HCT116 (cell line): ENCODE data around the gene CPN2. TPM values are rescaled to one million over a fixed set of nuclear protein-coding genes. Genes with fewer than 3 reads are reported as not detected.

ENCODE experiments used
- ATAC-seq: fragments of 200-7000 bp; cut with Tn5 transposase; 2 replicates; pipeline ENCODE4 v1.9.1; 2020; ENCODE audit warnings: mild to moderate bottlenecking, moderate library complexity
- BruUV-seq: library from RNA; stranded (reverse); fragments of 400-500 nt; replicated peaks from 2 replicates; lab custom pipeline; 2021; lab: Mats Ljungman, UMichigan
- CTCF ChIA-PET: fragments of 300-600 bp; sonication (Branson Sonifier 250); formaldehyde crosslinking; loops from one replicate; lab custom pipeline; 2021; ENCODE audit warnings: antibody characterized with exemption; lab: Charles Lee
- POLR2A ChIA-PET: fragments of 300-600, 350-600 bp; sonication (Branson Sonifier 250); formaldehyde crosslinking; loops from one replicate; lab custom pipeline; 2021; ENCODE audit warnings: antibody characterized with exemption; lab: Charles Lee
- RAD21 ChIA-PET, 2 experiments: fragments of 300-600 bp; sonication (Branson Sonifier 250); formaldehyde crosslinking; loops; one replicate each; lab custom pipeline; 2023; ENCODE audit warnings: low total read pairs in 2 of 2; ENCODE audit not compliant: uncharacterized antibody in 2 of 2, unreplicated experiment in 2 of 2, low non-redundant PET in 1 of 2; lab: Charles Lee
- DNase-seq: peaks from one replicate; pipeline ENCODE4 v3.0.0-alpha.2; 2010; ENCODE audit warnings: low read depth, low spot score
- H2AFZ ChIP-seq: fragments of 200-600 bp; shearing (Covaris generic), sonication (generic); 2 replicates; pipeline ENCODE4 v1.6.1; 2017; ENCODE audit warnings: low read depth, mixed run types, mixed read lengths, antibody characterized with exemption, low read length; ENCODE audit not compliant: poor library complexity, severe bottlenecking
- H3K27ac ChIP-seq: 2 replicates; pipeline ENCODE4 v1.5.1; 2012; ENCODE audit warnings: low read depth, low read length
- H3K27me3 ChIP-seq: fragments of 200-600 bp; sonication (generic); 2 replicates; pipeline ENCODE4 v1.6.1; 2016; ENCODE audit warnings: mixed run types, low read length, mixed read lengths; ENCODE audit not compliant: insufficient read depth
- H3K36me3 ChIP-seq, 2 experiments: fragments of 200-500 bp in 1 of 2; fragments of 200-600 bp in 1 of 2; sonication (Bioruptor generic) in 1 of 2; sonication (generic) in 1 of 2; 2 replicates each; pipeline versions ENCODE4 v1.5.1 to v1.6.1; 2014 to 2016; ENCODE audit warnings: low read length in 2 of 2, inconsistent platforms in 1 of 2, mixed read lengths in 1 of 2, mixed run types in 1 of 2; ENCODE audit not compliant: insufficient read depth in 2 of 2, control insufficient read depth in 1 of 2
- H3K4me1 ChIP-seq, 2 experiments: fragments of 200-600 bp in 1 of 2; sonication (generic) in 1 of 2; 2 replicates each; pipeline versions ENCODE4 v1.5.1 to v1.6.1; 2012 to 2017; ENCODE audit warnings: low read length in 2 of 2, inconsistent platforms in 1 of 2, mild to moderate bottlenecking in 1 of 2, mixed read lengths in 1 of 2, mixed run types in 1 of 2, moderate library complexity in 1 of 2; ENCODE audit not compliant: insufficient read depth in 2 of 2, control insufficient read depth in 1 of 2
- H3K4me2 ChIP-seq: fragments of 200-600 bp; sonication (generic); 2 replicates; pipeline ENCODE4 v1.6.1; 2017; ENCODE audit warnings: mixed run types, low read length, mixed read lengths
- H3K4me3 ChIP-seq, 2 experiments: fragments of 200-600 bp in 1 of 2; sonication (generic) in 1 of 2; replicated peaks in 1 of 2; 2 replicates each; pipeline ENCODE4 v1.5.1; 2011 to 2016; ENCODE audit warnings: low read length in 2 of 2, control low read depth in 1 of 2, low read depth in 1 of 2, mild to moderate bottlenecking in 1 of 2, mixed read lengths in 1 of 2, mixed run types in 1 of 2
- H3K79me2 ChIP-seq: fragments of 200-600 bp; sonication (generic); 2 replicates; pipeline ENCODE4 v1.6.1; 2017; ENCODE audit warnings: mild to moderate bottlenecking, mixed run types, low read length, moderate library complexity, mixed read lengths; ENCODE audit not compliant: insufficient read depth
- H3K9ac ChIP-seq: fragments of 200-600 bp; sonication (generic); 2 replicates; pipeline ENCODE4 v1.6.1; 2016; ENCODE audit warnings: low read length, mixed read lengths
- H3K9me2 ChIP-seq: fragments of 200-600 bp; sonication (generic), shearing (Covaris generic); 2 replicates; pipeline ENCODE4 v1.6.1; 2017; ENCODE audit warnings: mixed run types, mild to moderate bottlenecking, moderate library complexity; ENCODE audit not compliant: insufficient read depth
- H3K9me3 ChIP-seq, 2 experiments: fragments of 200-500 bp in 1 of 2; fragments of 200-600 bp in 1 of 2; sonication (Bioruptor generic) in 1 of 2; sonication (generic) in 1 of 2; 2 replicates each; pipeline ENCODE4 v1.6.1; 2014 to 2017; ENCODE audit warnings: low read length in 2 of 2, mixed read lengths in 2 of 2, inconsistent platforms in 1 of 2, low read depth in 1 of 2, mild to moderate bottlenecking in 1 of 2, mixed run types in 1 of 2, moderate library complexity in 1 of 2; ENCODE audit not compliant: control insufficient read depth in 1 of 2, insufficient read depth in 1 of 2
- H4K20me1 ChIP-seq: fragments of 200-600 bp; sonication (generic), shearing (Covaris generic); 2 replicates; pipeline ENCODE4 v1.6.1; 2017; ENCODE audit warnings: mixed run types, mild to moderate bottlenecking, moderate library complexity; ENCODE audit not compliant: insufficient read depth
- CEBPB ChIP-seq: IDR thresholded peaks from 2 replicates; pipeline ENCODE4 v1.6.1; 2012; ENCODE audit warnings: low read depth
- EGR1 ChIP-seq: IDR thresholded peaks from 2 replicates; pipeline ENCODE4 v1.6.1; 2012; ENCODE audit warnings: low read depth
- ELF1 ChIP-seq: IDR thresholded peaks from 2 replicates; pipeline ENCODE4 v1.6.1; 2012; ENCODE audit warnings: low read depth, borderline replicate concordance
- EZH2 ChIP-seq: fragments of 200-600 bp; sonication (generic); IDR thresholded peaks from 2 replicates; pipeline ENCODE4 v1.6.1; 2017; ENCODE audit warnings: antibody characterized with exemption, mixed run types
- FOSL1 ChIP-seq: IDR thresholded peaks from 2 replicates; pipeline ENCODE4 v1.6.1; 2012; ENCODE audit warnings: low read depth
- JUND ChIP-seq: IDR thresholded peaks from 2 replicates; pipeline ENCODE4 v1.6.1; 2012
- SIN3A ChIP-seq: IDR thresholded peaks from 2 replicates; pipeline ENCODE4 v1.6.1; 2012; ENCODE audit warnings: low read depth
- SP1 ChIP-seq: IDR thresholded peaks from 2 replicates; pipeline ENCODE4 v1.6.1; 2012; ENCODE audit warnings: low read depth
- SRF ChIP-seq: IDR thresholded peaks from 2 replicates; pipeline ENCODE4 v1.6.1; 2012; ENCODE audit warnings: low read depth
- TCF7L2 ChIP-seq: IDR thresholded peaks from 2 replicates; pipeline ENCODE4 v1.7.0; 2011; ENCODE audit warnings: borderline replicate concordance, inconsistent platforms; ENCODE audit not compliant: insufficient read depth, insufficient read length; ENCODE audit errors: extremely low read depth
- YY1 ChIP-seq: IDR thresholded peaks from 2 replicates; pipeline ENCODE4 v1.6.1; 2011; ENCODE audit warnings: low read length, low read depth, moderate library complexity, mild to moderate bottlenecking; ENCODE audit not compliant: insufficient replicate concordance; ENCODE audit errors: extremely low read depth
- ZNF274 ChIP-seq: fragments of 200-500 bp; sonication (Bioruptor generic); IDR thresholded peaks from 2 replicates; pipeline ENCODE4 v1.6.1; 2014; ENCODE audit warnings: mild to moderate bottlenecking, low read depth, low read length, inconsistent platforms
- intact Hi-C: fragments of 100-400 bp; cut with micrococcal nuclease; formaldehyde crosslinking; loops from 2 replicates; pipeline ENCODE4 v1.10.0; 2022
- total RNA-seq: library from RNA; stranded (reverse); gene quantifications from one replicate; pipeline ENCODE4 v1.2.1, GENCODE V29; 2021; ENCODE audit not compliant: unreplicated experiment
- TF ChIP-seq, protein P1 (sequence below): IDR thresholded peaks from 2 replicates; pipeline ENCODE4 v1.6.1; 2011; ENCODE audit warnings: mild to moderate bottlenecking, low read length, moderate library complexity; ENCODE audit not compliant: insufficient replicate concordance; ENCODE audit errors: extremely low read depth
- TF ChIP-seq, protein P2 (sequence below), 3 experiments: fragments of 200-600 bp in 1 of 3; sonication (generic) in 1 of 3; IDR thresholded peaks in 2 of 3; conservative IDR thresholded peaks in 1 of 3; 2 replicates each; pipeline ENCODE4 v1.5.1; 2012 to 2017; ENCODE audit warnings: low read depth in 2 of 3, low read length in 2 of 3, antibody characterized with exemption in 1 of 3, borderline replicate concordance in 1 of 3, control low read depth in 1 of 3, mild to moderate bottlenecking in 1 of 3, mixed read lengths in 1 of 3, mixed run types in 1 of 3, moderate library complexity in 1 of 3; ENCODE audit not compliant: insufficient read depth in 1 of 3
- TF ChIP-seq, protein P3 (sequence below): IDR thresholded peaks from 2 replicates; pipeline ENCODE4 v1.6.1; 2012
- TF ChIP-seq, protein P4 (sequence below): IDR thresholded peaks from 2 replicates; pipeline ENCODE4 v1.6.1; 2012

Gene CPN2
- total RNA-seq, 1 experiment from 2014 or later: not detected

DNA sequence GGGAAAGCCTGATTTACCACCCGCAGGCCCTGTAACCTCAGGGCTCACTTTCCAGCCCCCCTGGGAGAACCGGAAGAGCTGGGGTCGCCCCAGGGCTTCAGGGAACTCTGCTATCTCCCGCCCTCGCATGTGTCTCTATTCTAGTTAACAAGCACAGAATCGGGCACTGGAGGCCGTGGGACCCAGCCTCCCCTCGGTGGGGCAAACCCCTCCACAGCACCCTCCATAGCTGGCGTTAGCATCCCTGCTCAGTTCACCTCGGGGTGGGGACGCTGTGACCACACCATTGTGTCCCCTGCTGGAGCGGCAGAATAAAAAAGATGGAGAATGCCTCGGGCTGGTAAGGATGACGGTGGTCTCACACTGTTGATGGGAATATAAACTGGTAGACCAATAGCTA lies 21.9 kb upstream of the CPN2 start:
- ATAC-seq (no peak), DNase-seq (no peak)
- intact Hi-C loops: no loop called here
- ChIA-PET RAD21 (no interaction called here), POLR2A (no interaction called here), CTCF (no interaction called here)
- no peaks in the 10 kb centered on the region for H3K9me3 ChIP-seq
- no TSS peak for BruUV-seq
- H3K27ac ChIP-seq: no peak overlapping the region
- no peak overlapping the region for H3K4me3 ChIP-seq
- peaks cover 4% of the 10 kb centered on the region; the same call in 1 of the 2 replicates for H3K27me3 ChIP-seq
- no peak overlapping the region for H2AFZ ChIP-seq
- no peak overlapping the region for H3K4me2 ChIP-seq
- H3K4me1 ChIP-seq: peaks cover 0 to 8% of the 10 kb centered on the region in 2 experiments; a peak in 1 of 4 replicates
- H3K9me2 ChIP-seq: no peaks in the 10 kb centered on the region
- H3K36me3 ChIP-seq: no peaks in the 10 kb centered on the region
- no peaks in the 10 kb centered on the region for H3K79me2 ChIP-seq
- TF ChIP-seq, protein P1, sequence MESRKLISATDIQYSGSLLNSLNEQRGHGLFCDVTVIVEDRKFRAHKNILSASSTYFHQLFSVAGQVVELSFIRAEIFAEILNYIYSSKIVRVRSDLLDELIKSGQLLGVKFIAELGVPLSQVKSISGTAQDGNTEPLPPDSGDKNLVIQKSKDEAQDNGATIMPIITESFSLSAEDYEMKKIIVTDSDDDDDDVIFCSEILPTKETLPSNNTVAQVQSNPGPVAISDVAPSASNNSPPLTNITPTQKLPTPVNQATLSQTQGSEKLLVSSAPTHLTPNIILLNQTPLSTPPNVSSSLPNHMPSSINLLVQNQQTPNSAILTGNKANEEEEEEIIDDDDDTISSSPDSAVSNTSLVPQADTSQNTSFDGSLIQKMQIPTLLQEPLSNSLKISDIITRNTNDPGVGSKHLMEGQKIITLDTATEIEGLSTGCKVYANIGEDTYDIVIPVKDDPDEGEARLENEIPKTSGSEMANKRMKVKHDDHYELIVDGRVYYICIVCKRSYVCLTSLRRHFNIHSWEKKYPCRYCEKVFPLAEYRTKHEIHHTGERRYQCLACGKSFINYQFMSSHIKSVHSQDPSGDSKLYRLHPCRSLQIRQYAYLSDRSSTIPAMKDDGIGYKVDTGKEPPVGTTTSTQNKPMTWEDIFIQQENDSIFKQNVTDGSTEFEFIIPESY: no peak
- no peak for TF ChIP-seq JUND
- TF ChIP-seq, protein P2, sequence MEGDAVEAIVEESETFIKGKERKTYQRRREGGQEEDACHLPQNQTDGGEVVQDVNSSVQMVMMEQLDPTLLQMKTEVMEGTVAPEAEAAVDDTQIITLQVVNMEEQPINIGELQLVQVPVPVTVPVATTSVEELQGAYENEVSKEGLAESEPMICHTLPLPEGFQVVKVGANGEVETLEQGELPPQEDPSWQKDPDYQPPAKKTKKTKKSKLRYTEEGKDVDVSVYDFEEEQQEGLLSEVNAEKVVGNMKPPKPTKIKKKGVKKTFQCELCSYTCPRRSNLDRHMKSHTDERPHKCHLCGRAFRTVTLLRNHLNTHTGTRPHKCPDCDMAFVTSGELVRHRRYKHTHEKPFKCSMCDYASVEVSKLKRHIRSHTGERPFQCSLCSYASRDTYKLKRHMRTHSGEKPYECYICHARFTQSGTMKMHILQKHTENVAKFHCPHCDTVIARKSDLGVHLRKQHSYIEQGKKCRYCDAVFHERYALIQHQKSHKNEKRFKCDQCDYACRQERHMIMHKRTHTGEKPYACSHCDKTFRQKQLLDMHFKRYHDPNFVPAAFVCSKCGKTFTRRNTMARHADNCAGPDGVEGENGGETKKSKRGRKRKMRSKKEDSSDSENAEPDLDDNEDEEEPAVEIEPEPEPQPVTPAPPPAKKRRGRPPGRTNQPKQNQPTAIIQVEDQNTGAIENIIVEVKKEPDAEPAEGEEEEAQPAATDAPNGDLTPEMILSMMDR (IDR thresholded peaks at IDR 0.05 in 2 of 3, conservative IDR thresholded peaks at IDR 0.05 in 1 of 3; ENCODE audit: borderline replicate concordance in 1 of 3, insufficient read depth in 1 of 3, low read depth in 2 of 3, low read length in 2 of 3): no peak
- TF ChIP-seq, protein P3, sequence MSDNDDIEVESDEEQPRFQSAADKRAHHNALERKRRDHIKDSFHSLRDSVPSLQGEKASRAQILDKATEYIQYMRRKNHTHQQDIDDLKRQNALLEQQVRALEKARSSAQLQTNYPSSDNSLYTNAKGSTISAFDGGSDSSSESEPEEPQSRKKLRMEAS: no peak
- TF ChIP-seq ELF1: no peak
- no peak for TF ChIP-seq EZH2
- TF ChIP-seq CEBPB: no peak
- no peak for TF ChIP-seq SP1
- no peak for TF ChIP-seq YY1
- no peak for TF ChIP-seq FOSL1
- no peak for TF ChIP-seq SIN3A
- TF ChIP-seq, protein P4, sequence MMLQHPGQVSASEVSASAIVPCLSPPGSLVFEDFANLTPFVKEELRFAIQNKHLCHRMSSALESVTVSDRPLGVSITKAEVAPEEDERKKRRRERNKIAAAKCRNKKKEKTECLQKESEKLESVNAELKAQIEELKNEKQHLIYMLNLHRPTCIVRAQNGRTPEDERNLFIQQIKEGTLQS: no peak
- no peak for TF ChIP-seq EGR1
- TF ChIP-seq ZNF274: no peak
- no peak for TF ChIP-seq SRF
- no peak for TF ChIP-seq TCF7L2
- no peak overlapping the region for H3K9ac ChIP-seq
- no peaks in the 10 kb centered on the region for H4K20me1 ChIP-seq
